GM21381 (cell line): ENCODE results near the gene PRKCH.

Source experiments
- ATAC-seq: cut with Tn5 transposase; IDR thresholded peaks from one replicate; pipeline ENCODE4 v1.9.1; 2021; ENCODE audit warnings: mild to moderate bottlenecking, moderate library complexity; ENCODE audit not compliant: unreplicated experiment

PRKCH gene

DNA sequence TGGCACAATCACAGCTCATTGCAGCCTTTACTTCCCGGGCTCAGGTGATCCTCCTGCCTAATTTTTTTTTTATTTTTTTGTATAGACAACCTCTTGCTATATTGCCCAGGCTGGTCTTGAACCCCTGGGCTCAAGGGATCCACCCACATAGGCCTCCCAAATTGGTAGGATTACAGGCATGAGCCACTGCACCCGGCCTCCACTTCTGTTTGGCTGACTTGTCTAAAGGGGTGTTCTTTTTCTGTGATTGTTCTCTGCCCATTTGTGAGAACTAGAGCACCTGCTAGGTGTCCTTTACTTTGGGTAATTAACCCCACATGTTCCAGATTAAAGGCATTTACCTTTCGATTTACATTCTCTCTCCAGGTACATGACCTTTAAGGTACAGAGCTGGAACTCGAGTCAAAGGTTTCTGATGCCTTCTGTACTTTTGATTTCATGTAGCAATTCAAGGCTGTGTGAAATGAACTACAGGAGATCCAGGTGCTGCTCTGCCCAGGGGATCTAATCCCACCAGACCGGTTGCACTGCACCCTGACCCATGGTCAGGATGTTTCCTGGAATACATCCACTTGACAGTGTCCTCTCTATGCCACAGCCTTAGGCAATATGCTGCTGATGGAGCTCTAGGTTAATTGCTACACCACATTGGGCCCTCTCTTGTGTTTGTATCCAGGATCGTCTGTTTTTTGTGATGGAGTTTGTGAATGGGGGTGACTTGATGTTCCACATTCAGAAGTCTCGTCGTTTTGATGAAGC is 163.6 kb downstream of the PRKCH start:
- no peak for ATAC-seq

GRCh38 chr14:61485661-61486060 is 164.3 kb downstream of the PRKCH start:
- ATAC-seq, result no peak

DNA sequence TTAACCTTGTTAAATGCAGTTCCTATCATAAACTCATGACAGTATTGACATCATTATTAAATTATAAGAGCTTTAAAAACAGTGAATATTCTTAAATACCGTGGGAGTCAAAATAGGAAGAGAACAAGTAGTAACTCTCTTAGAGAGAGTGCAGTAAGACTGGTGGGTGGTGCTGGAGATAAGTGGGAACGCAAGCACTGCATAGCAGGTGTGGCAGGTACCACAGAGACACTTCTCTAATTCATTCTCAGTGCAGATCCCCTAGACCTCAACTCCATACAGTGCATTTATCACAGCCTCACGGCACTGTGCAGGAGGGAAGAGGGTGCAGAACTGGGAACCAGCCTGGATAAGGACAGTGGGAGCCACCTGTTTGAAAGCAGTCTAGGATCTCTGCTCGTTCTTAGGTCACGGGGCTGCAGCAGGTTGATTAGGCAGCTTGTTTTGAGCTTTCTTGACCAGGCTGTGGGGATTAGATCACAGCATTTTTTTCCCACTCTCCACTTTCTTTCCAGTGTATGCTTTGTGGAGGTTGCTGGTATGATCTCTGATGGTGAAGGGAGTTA is 165.6 kb downstream of the PRKCH start:
- no peak for ATAC-seq

GRCh38 chr14:61488417-61489401 is 167.3 kb downstream of the PRKCH start:
- ATAC-seq, result no peak

DNA sequence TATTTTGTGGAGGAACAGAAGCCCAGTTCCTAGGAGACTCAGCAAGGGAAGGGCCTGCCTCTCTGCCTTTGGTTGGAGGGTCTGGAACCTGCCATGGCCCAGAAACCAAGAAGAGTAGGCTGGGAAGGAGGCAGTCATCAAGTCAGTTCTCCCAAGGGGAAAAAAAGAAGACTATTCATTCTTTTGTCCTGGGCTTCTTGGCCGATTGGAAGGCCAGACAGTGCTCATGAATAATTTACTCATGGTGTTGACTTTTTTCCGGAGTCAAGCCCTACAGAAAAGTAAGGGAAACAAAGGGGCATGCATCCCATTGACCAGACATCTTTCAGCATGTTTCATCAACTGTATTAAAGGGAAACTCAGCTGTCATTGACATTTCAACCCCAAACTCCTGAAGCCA is 168.1 kb downstream of the PRKCH start:
- no peak for ATAC-seq

DNA sequence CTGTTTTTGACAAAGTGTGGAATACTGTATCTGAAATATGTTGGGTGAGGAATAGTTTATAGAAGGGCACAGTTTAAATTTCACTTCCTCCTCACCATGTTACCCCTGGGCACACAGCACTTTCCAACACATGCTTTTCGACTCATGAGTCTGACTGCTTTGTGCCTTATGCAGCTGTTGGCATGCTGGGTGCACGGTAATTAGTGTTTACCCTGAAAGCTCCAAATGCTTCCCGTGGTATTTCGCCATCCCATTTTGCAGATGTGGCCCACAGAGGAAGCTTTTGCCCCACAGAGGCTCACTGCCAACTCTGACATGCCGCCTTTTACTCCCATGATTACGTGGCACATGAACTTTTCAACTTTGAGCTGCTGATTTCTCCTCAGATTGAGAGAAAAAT is 168.6 kb downstream of the PRKCH start:
- no peak for ATAC-seq

DNA sequence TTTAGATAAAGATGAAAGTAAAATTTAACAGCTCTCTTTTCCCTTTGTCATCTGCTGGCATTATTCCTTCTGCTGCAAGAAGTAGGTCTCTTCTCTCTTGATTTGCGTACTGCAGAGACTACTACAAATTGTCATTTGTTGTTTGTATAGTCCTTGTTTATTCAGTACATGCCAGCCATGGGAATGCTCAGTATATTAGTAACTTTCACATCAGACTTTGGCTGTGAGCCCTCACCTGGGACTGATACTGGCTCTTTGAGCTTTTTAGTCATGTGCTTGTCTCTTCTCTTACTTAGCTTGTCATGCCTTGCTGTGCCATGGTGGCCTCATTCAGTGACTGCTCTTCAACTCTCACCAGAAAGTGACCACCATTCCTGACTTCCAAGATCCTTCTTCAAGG is 169.8 kb downstream of the PRKCH start:
- ATAC-seq, result no peak

GRCh38 chr14:61491876-61492434 is 170.6 kb downstream of the PRKCH start:
- no peak for ATAC-seq

GRCh38 chr14:61492474-61492873 is 171.1 kb downstream of the PRKCH start:
- no peak for ATAC-seq

- no peak for ATAC-seq
Observed at GRCh38 chr14:61493239-61493638, 171.9 kb downstream of the PRKCH start.

DNA sequence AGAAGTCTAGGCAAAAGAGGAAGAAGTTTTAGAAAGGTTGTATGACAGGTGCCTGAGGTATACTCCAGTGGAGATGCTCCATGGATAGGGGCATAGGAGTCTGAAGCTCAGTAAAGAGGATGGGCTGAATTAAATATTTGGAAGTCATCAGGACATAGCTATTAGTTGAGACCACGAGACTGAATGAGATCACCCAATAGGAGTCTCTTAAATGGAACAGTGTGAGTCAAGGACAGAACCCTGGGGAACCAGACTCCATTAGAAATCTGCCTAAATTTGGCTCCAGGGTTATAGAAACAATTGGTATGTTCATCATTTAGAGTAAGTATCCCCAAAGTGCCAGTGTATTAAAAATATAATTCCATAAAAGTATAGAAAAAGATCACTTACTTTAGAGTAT is 172.6 kb downstream of the PRKCH start:
- ATAC-seq, result no peak

GRCh38 chr14:61495809-61496208 is 174.4 kb downstream of the PRKCH start:
- ATAC-seq, result no peak

DNA sequence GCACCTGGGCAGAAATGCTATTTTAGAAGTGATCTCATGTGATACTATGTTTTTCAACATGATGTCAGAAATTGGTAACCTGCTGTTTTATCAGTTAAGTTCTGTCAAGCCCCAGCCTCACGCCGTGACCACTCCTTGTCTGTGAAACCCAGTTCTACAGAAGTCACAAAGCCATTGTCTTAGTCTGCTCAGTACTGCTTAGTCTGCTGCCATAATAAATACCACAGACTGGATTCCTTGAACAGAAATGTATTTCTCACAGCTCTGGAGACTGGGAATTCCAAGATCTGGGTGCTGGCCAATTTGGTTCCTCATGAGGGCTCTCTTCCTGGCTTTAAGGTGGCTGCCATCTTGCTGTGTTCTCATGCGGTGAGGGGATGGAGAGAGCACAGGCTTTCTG is 176.9 kb downstream of the PRKCH start:
- no peak for ATAC-seq

GRCh38 chr14:61498811-61499210 is 177.4 kb downstream of the PRKCH start:
- ATAC-seq, result no peak

GRCh38 chr14:61499991-61500390 is 178.6 kb downstream of the PRKCH start:
- ATAC-seq, result no peak

DNA sequence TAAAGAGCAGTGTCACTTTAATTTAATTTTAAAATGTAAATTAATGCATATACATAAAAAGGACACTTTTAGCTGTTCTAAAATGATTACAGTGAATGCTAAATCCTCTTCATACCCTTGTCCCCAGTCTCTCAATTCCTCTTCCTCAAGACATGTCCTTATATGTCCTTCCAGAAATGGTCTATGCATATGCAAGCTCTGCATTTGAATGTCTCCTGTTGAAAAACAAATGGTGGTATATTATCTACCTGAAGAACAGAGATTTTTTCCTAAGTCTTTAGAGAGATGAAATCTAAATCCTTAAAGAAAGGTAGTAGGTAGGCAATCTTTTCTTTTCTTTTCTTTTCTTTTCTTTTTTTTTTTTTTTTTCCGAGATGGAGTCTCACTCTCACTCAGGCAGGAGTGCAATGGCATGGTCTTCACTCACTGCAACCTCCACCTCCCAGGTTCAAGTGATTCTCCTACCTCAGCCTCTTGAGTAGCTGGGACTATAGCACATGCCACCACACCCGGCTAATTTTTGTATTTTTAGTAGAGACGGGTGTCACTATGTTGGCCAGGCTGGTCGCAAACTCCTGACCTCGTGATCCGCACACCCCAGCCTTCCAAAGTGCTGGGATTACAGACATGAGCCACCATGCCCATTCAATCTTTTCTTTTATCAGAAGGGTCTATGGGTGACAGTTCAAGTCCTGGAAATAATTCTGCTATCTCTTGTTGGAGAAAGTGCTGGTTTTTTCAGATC is 180.5 kb downstream of the PRKCH start:
- no peak for ATAC-seq

- ATAC-seq, result no peak
Observed at GRCh38 chr14:61502459-61503093, 181.2 kb downstream of the PRKCH start.

- peak; percentile 83 for ATAC-seq
Observed at GRCh38 chr14:61503167-61503801, 181.9 kb downstream of the PRKCH start.

DNA sequence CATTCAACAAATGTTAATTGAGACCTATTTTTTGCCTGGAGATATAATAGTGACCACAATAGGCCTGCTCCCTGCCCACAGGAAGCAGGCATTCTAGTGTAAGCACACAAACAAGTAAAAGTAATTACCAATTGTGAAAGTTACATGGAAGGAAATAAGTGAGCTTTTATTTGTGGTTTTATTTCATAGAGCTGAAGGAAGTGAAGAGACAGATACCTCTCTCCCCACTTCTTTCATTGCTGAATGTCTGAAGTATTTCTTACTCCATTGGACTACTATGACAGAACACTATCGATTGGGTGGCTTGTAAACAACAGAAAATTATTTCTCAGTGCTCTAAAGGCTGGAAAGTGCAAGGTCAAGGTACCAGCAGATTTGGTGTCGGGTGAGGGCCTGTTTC is 183.5 kb downstream of the PRKCH start:
- ATAC-seq, result no peak
